CD4-positive, alpha-beta T cell treated with Interleukin-6 at 100 ng/mL for 8 hours (primary cell): ENCODE results near the gene DDHD1.
"Not testable (repeated sequence)": the region's sequence is repeated elsewhere in the genome, so short reads cannot be mapped to it uniquely, and the experiment has no call there.

ENCODE experiments used
- DNase-seq: peaks from one replicate; pipeline ENCODE4 v3.0.0-alpha.2; 2020; ENCODE audit warnings: mixed read lengths, low spot score

Gene DDHD1

GRCh38 chr14:53152184-53152886 is 788 bp downstream of the DDHD1 start:
- peak; percentile 62 for DNase-seq

GRCh38 chr14:53151523-53152183 is 1.5 kb downstream of the DDHD1 start:
- DNase-seq = peak; percentile 29

- no peak for DNase-seq
These were observed 3.3 kb downstream of the DDHD1 start for GRCh38 chr14:53149668-53150316.

- no peak for DNase-seq
These were observed 4.5 kb downstream of the DDHD1 start for GRCh38 chr14:53148671-53149070.

- DNase-seq = no peak
These were observed 5.2 kb downstream of the DDHD1 start for GRCh38 chr14:53147893-53148292.

- DNase-seq = no peak
These were observed 5.9 kb downstream of the DDHD1 start for GRCh38 chr14:53147208-53147607.

- DNase-seq = no peak
These were observed 6.4 kb downstream of the DDHD1 start for GRCh38 chr14:53146739-53147138.

GRCh38 chr14:53144244-53144643 is 8.9 kb downstream of the DDHD1 start:
- no peak for DNase-seq

GRCh38 chr14:53140585-53140984 is 12.5 kb downstream of the DDHD1 start:
- DNase-seq = no peak

- DNase-seq = no peak
These were observed 15.4 kb downstream of the DDHD1 start for GRCh38 chr14:53137568-53138203.

- DNase-seq = not testable (repeated sequence)
These were observed 22.6 kb downstream of the DDHD1 start for GRCh38 chr14:53130491-53130890.

- no peak for DNase-seq
These were observed 24.7 kb downstream of the DDHD1 start for GRCh38 chr14:53128303-53129028.

GRCh38 chr14:53127832-53128231 is 25.3 kb downstream of the DDHD1 start:
- no peak for DNase-seq

GRCh38 chr14:53127151-53127550 is 26.0 kb downstream of the DDHD1 start:
- no peak for DNase-seq

GRCh38 chr14:53126731-53127130 is 26.4 kb downstream of the DDHD1 start:
- DNase-seq = no peak

- no peak for DNase-seq
These were observed 28.3 kb downstream of the DDHD1 start for GRCh38 chr14:53124786-53125185.

- not testable (repeated sequence) for DNase-seq
These were observed 31.7 kb downstream of the DDHD1 start for GRCh38 chr14:53121419-53121818.

GRCh38 chr14:53117479-53117878 is 35.6 kb downstream of the DDHD1 start:
- DNase-seq = not testable (repeated sequence)

GRCh38 chr14:53113989-53114388 is 39.1 kb downstream of the DDHD1 start:
- no peak for DNase-seq

- no peak for DNase-seq
These were observed 43.0 kb downstream of the DDHD1 start for GRCh38 chr14:53110096-53110495.

- peak; percentile 58 for DNase-seq
These were observed 43.8 kb downstream of the DDHD1 start for GRCh38 chr14:53109105-53110041.
